Activated effector memory CD4-positive, alpha-beta T cell treated with Interleukin-2 at 50 U/mL for 16 hours (primary cell): ENCODE measurements around the gene EHBP1.

Experiments
- DNase-seq: peaks from one replicate; pipeline ENCODE4 v3.0.0-alpha.2; 2020

EHBP1 gene

GRCh38 chr2:62826141-62826540, 120.6 kb downstream of the EHBP1 start:
- DNase-seq: no peak

- DNase-seq: no peak
Measured at GRCh38 chr2:62826953-62827675, 121.6 kb downstream of the EHBP1 start.

GRCh38 chr2:62831729-62832128, 126.2 kb downstream of the EHBP1 start:
- no peak for DNase-seq

GRCh38 chr2:62844311-62845090, 139.0 kb downstream of the EHBP1 start:
- no peak for DNase-seq

- no peak for DNase-seq
Measured at GRCh38 chr2:62845256-62845655, 139.7 kb downstream of the EHBP1 start.

GRCh38 chr2:62852254-62852653, 146.7 kb downstream of the EHBP1 start:
- no peak for DNase-seq

- no peak for DNase-seq
Measured at GRCh38 chr2:62854600-62855514, 149.3 kb downstream of the EHBP1 start.

- no peak for DNase-seq
Measured at GRCh38 chr2:62856228-62857040, 150.9 kb downstream of the EHBP1 start.

GRCh38 chr2:62857139-62857931, 151.8 kb downstream of the EHBP1 start:
- no peak for DNase-seq

- no peak for DNase-seq
Measured at GRCh38 chr2:62858231-62858832, 152.8 kb downstream of the EHBP1 start.

- no peak for DNase-seq
Measured at GRCh38 chr2:62868947-62869346, 163.4 kb downstream of the EHBP1 start.

GRCh38 chr2:62870966-62871365, 165.5 kb downstream of the EHBP1 start:
- no peak for DNase-seq

- no peak for DNase-seq
Measured at GRCh38 chr2:62871506-62871905, 166.0 kb downstream of the EHBP1 start.

- DNase-seq: no peak
Measured at GRCh38 chr2:62873603-62874002, 168.1 kb downstream of the EHBP1 start.

- DNase-seq: no peak
Measured at GRCh38 chr2:62874881-62875383, 169.4 kb downstream of the EHBP1 start.

GRCh38 chr2:62881162-62881795, 175.8 kb downstream of the EHBP1 start:
- DNase-seq: no peak

GRCh38 chr2:62883629-62884028, 178.1 kb downstream of the EHBP1 start:
- no peak for DNase-seq

GRCh38 chr2:62884086-62884485, 178.6 kb downstream of the EHBP1 start:
- DNase-seq: no peak

- DNase-seq: no peak
Measured at GRCh38 chr2:62884514-62884913, 179.0 kb downstream of the EHBP1 start.

GRCh38 chr2:62894966-62895631, 189.6 kb downstream of the EHBP1 start:
- DNase-seq: no peak
